Rectal smooth muscle tissue (tissue), 1 donor: ENCODE results near the gene DR1.

Source experiments
- H3K27ac ChIP-seq: one replicate; pipeline ENCODE4 v1.7.0; 2013; ENCODE audit warnings: low read depth, low read length, inconsistent platforms
- H3K27me3 ChIP-seq: one replicate; pipeline ENCODE4 v1.7.0; 2013; ENCODE audit warnings: low read length; ENCODE audit not compliant: control insufficient read depth, insufficient read depth
- H3K36me3 ChIP-seq: one replicate; pipeline ENCODE4 v1.7.0; 2013; ENCODE audit warnings: low read length; ENCODE audit not compliant: control insufficient read depth, insufficient read depth
- H3K4me1 ChIP-seq: one replicate; pipeline ENCODE4 v1.7.0; 2013; ENCODE audit warnings: low read length; ENCODE audit not compliant: control insufficient read depth, insufficient read depth
- H3K4me3 ChIP-seq: one replicate; pipeline ENCODE4 v1.7.0; 2013; ENCODE audit warnings: low read length
- H3K9ac ChIP-seq: one replicate; pipeline ENCODE4 v1.7.0; 2013; ENCODE audit warnings: low read length

Gene DR1

GRCh38 chr1:93324486-93325464 is 20.9 kb upstream of the DR1 start:
- no peaks in the 10 kb centered on the region for H3K4me1 ChIP-seq
- no peak overlapping the region for H3K9ac ChIP-seq
- no peak overlapping the region for H3K4me3 ChIP-seq
- no peaks in the 10 kb centered on the region for H3K27me3 ChIP-seq
- no peaks in the 10 kb centered on the region for H3K36me3 ChIP-seq
- H3K27ac ChIP-seq = no peak overlapping the region

- Histone ChIP-seq H3K27ac (no peak overlapping the region), H3K4me1 (no peaks in the 10 kb centered on the region), H3K9ac (no peak overlapping the region)
Measured at GRCh38 chr1:93328809-93329760, 16.6 kb upstream of the DR1 start.

GRCh38 chr1:93330196-93330595 is 15.5 kb upstream of the DR1 start:
- Histone ChIP-seq H3K36me3 (no peaks in the 10 kb centered on the region), H3K27me3 (no peaks in the 10 kb centered on the region), H3K27ac (no peak overlapping the region)

More at GRCh38 chr1:93328809-93329760, 16.6 kb upstream of the DR1 start:
- no peaks in the 10 kb centered on the region for H3K27me3 ChIP-seq
- H3K36me3 ChIP-seq = no peaks in the 10 kb centered on the region
- no peak overlapping the region for H3K4me3 ChIP-seq

GRCh38 chr1:93330617-93331016 is 15.1 kb upstream of the DR1 start:
- H3K9ac ChIP-seq = no peak overlapping the region
- no peaks in the 10 kb centered on the region for H3K4me1 ChIP-seq
- no peaks in the 10 kb centered on the region for H3K36me3 ChIP-seq
- no peak overlapping the region for H3K4me3 ChIP-seq
- no peaks in the 10 kb centered on the region for H3K27me3 ChIP-seq
- H3K27ac ChIP-seq = no peak overlapping the region

More at GRCh38 chr1:93330196-93330595, 15.5 kb upstream of the DR1 start:
- no peaks in the 10 kb centered on the region for H3K4me1 ChIP-seq
- H3K9ac ChIP-seq = no peak overlapping the region
- H3K4me3 ChIP-seq = no peak overlapping the region

- no peak overlapping the region for H3K9ac ChIP-seq
- no peak overlapping the region for H3K27ac ChIP-seq
- no peak overlapping the region for H3K4me3 ChIP-seq
- H3K4me1 ChIP-seq = no peaks in the 10 kb centered on the region
- H3K36me3 ChIP-seq = no peaks in the 10 kb centered on the region
- H3K27me3 ChIP-seq = no peaks in the 10 kb centered on the region
Measured at GRCh38 chr1:93331412-93331811, 14.3 kb upstream of the DR1 start.

GRCh38 chr1:93332368-93332767 is 13.3 kb upstream of the DR1 start:
- Histone ChIP-seq H3K4me1 (no peaks in the 10 kb centered on the region), H3K4me3 (no peak overlapping the region), H3K9ac (no peak overlapping the region), H3K36me3 (no peaks in the 10 kb centered on the region), H3K27ac (no peak overlapping the region), H3K27me3 (no peaks in the 10 kb centered on the region)

GRCh38 chr1:93338387-93339146 is 7.1 kb upstream of the DR1 start:
- Histone ChIP-seq H3K9ac (no peak overlapping the region), H3K4me3 (no peak overlapping the region), H3K36me3 (no peaks in the 10 kb centered on the region), H3K4me1 (no peaks in the 10 kb centered on the region), H3K27ac (no peak overlapping the region), H3K27me3 (no peaks in the 10 kb centered on the region)

- Histone ChIP-seq H3K9ac (no peak overlapping the region), H3K36me3 (no peaks in the 10 kb centered on the region), H3K4me1 (no peaks in the 10 kb centered on the region), H3K4me3 (no peak overlapping the region), H3K27ac (no peak overlapping the region), H3K27me3 (no peaks in the 10 kb centered on the region)
Measured at GRCh38 chr1:93339171-93339697, 6.5 kb upstream of the DR1 start.

- Histone ChIP-seq H3K36me3 (no peaks in the 10 kb centered on the region), H3K27me3 (no peaks in the 10 kb centered on the region), H3K9ac (no peak overlapping the region), H3K27ac (no peak overlapping the region), H3K4me3 (no peak overlapping the region), H3K4me1 (no peaks in the 10 kb centered on the region)
Measured at GRCh38 chr1:93340090-93340489, 5.6 kb upstream of the DR1 start.

GRCh38 chr1:93344484-93344883 is 1.2 kb upstream of the DR1 start:
- Histone ChIP-seq H3K27me3 (no peaks in the 10 kb centered on the region), H3K4me3 (no peak overlapping the region), H3K27ac (no peak overlapping the region), H3K4me1 (no peaks in the 10 kb centered on the region), H3K9ac (no peak overlapping the region), H3K36me3 (no peaks in the 10 kb centered on the region)

GRCh38 chr1:93344886-93345632 is 648 bp upstream of the DR1 start:
- no peaks in the 10 kb centered on the region for H3K36me3 ChIP-seq
- H3K4me3 ChIP-seq = peak overlapping the region; percentile 81
- no peaks in the 10 kb centered on the region for H3K27me3 ChIP-seq
- H3K27ac ChIP-seq = peak overlapping the region; percentile 93
- H3K4me1 ChIP-seq = no peaks in the 10 kb centered on the region
- H3K9ac ChIP-seq = peak overlapping the region; percentile 93
